ENCODE measurements around the gene ZDHHC5.
A peak's percentile ranks its signal among the peaks of the same experiment; 100 is the strongest.

Gene ZDHHC5

GRCh38 chr11:57667736-57668433, at the start of gene ZDHHC5:
Gene ZDHHC5 (plus strand): TSS chr11:57668114. CDS start chr11:57673091, 4,977 bp downstream.
- DNase-seq = peak; percentile 98

- DNase-seq = no peak
Observed at GRCh38 chr11:57618438-57618837, 49.5 kb upstream of the ZDHHC5 start.

GRCh38 chr11:57619331-57619730, 48.6 kb upstream of the ZDHHC5 start:
- DNase-seq = no peak

GRCh38 chr11:57620467-57620866, 47.4 kb upstream of the ZDHHC5 start:
- no peak for DNase-seq

GRCh38 chr11:57622263-57622662, 45.7 kb upstream of the ZDHHC5 start:
- DNase-seq = no peak

GRCh38 chr11:57624864-57625263, 43.0 kb upstream of the ZDHHC5 start:
- no peak for DNase-seq

- no peak for DNase-seq
Observed at GRCh38 chr11:57626895-57627294, 41.0 kb upstream of the ZDHHC5 start.

- DNase-seq = no peak
Observed at GRCh38 chr11:57630171-57630570, 37.7 kb upstream of the ZDHHC5 start.

- DNase-seq = no peak
Observed at GRCh38 chr11:57632116-57632515, 35.8 kb upstream of the ZDHHC5 start.

GRCh38 chr11:57633394-57634070, 34.4 kb upstream of the ZDHHC5 start:
- DNase-seq = no peak

- DNase-seq = no peak
Observed at GRCh38 chr11:57634311-57634710, 33.6 kb upstream of the ZDHHC5 start.

- no peak for DNase-seq
Observed at GRCh38 chr11:57635246-57635645, 32.7 kb upstream of the ZDHHC5 start.

GRCh38 chr11:57637626-57638004, 30.3 kb upstream of the ZDHHC5 start:
- no peak for DNase-seq

- DNase-seq = peak; percentile 54
Observed at GRCh38 chr11:57638005-57638781, 29.7 kb upstream of the ZDHHC5 start.

GRCh38 chr11:57638811-57639320, 29.0 kb upstream of the ZDHHC5 start:
- DNase-seq = no peak

GRCh38 chr11:57639321-57640067, 28.4 kb upstream of the ZDHHC5 start:
- DNase-seq = no peak

GRCh38 chr11:57640068-57640800, 27.7 kb upstream of the ZDHHC5 start:
- no peak for DNase-seq

- no peak for DNase-seq
Observed at GRCh38 chr11:57641011-57641807, 26.7 kb upstream of the ZDHHC5 start.

- DNase-seq = no peak
Observed at GRCh38 chr11:57643802-57644201, 24.1 kb upstream of the ZDHHC5 start.

GRCh38 chr11:57644748-57645688, 22.9 kb upstream of the ZDHHC5 start:
- no peak for DNase-seq

Data from T1000 (cell line).